GM19193 (cell line): Measurements from ENCODE around the gene HSF5.
A peak's percentile ranks its signal among the peaks of the same experiment; 100 is the strongest.

Experiments used
- POLR2A ChIP-seq: IDR thresholded peaks from 4 replicates; pipeline ENCODE4 v1.6.1; 2011; ENCODE audit not compliant: insufficient read depth, insufficient read length; ENCODE audit errors: extremely low read depth

HSF5 gene

DNA sequence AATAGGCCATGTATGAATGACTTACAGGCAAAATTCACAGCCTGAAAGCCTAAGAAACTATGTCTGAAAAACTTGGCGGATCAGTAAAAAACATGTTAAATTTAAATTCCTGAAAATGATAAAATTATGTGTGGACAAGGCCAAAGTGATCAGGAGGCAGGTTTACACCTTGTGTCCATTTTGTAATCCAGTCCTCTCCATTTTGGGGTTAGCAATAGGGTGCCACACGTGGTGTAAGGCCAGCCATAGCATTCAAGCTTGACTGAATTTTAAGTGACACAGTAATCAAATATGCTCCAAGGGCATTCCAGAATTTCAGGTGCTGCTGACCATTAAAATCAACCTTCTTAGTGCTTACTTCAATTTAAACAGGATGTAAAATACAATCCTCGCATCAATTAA, 73.6 kb downstream of the HSF5 start:
- TF ChIP-seq POLR2A = peak; percentile 9

GRCh38 chr17:58413684-58414083, 74.5 kb downstream of the HSF5 start:
- TF ChIP-seq POLR2A = no peak

DNA sequence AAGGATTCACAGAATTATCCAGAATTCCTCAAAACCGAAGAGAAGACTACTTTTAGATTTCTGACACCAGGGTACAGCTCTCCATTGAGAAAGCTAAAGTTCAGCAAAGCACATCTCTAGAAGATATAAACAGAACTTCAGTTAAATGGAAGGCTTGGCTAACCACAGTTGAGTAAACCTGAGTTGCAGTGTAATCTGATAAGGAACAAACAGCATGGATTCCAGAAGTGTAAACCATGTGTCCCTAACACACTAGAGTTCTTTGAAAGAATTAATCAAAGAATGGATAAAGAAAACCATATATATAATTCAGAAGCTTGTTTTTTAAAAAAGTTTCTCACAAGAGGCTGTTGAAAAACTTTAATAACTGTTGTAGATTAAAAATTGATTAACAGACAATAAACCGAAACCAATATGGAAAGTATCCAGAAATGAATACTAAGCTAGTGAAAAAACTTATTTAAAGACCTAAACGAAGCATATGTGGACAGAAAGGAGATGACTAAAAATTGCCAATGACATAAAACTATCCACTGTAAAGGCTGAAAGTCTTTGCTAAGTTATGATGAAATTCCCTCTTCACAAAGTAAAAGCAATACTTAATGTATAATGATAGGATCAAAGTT, 75.1 kb downstream of the HSF5 start:
- no peak for TF ChIP-seq POLR2A

GRCh38 chr17:58412064-58412703, 76.0 kb downstream of the HSF5 start:
- TF ChIP-seq POLR2A = no peak

GRCh38 chr17:58411408-58411894, 76.8 kb downstream of the HSF5 start:
- no peak for TF ChIP-seq POLR2A

DNA sequence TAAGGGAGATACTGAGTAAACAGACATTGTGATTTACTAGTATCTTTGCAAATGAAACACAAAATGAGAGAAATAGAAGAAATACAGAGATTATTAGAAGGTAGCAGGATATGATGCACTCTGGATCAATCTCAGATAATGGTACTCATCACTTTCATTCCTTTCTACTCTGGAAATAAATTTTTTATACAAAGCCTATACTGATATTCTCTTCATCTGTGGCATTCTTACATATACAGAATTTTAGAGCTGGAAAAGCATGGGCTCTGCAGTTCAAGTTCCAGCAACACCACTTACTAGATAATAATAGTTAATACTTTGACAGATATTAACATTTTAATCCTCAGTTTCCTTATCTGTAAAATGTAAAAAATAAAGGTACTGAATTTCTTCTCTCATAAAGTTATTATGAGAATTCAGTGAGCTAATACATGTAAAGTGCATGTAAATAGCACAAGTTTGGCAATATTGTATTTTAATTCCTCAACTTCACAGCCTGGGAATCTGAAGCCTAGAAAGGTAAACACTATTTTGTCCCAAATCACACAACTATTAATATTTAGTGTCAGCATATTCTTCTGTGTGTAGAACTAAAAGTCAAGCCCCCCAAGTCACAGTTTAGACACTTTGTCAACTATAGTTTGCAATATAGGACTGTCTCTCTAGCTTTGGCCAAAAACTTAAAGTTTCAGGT, 77.3 kb downstream of the HSF5 start:
- no peak for TF ChIP-seq POLR2A

DNA sequence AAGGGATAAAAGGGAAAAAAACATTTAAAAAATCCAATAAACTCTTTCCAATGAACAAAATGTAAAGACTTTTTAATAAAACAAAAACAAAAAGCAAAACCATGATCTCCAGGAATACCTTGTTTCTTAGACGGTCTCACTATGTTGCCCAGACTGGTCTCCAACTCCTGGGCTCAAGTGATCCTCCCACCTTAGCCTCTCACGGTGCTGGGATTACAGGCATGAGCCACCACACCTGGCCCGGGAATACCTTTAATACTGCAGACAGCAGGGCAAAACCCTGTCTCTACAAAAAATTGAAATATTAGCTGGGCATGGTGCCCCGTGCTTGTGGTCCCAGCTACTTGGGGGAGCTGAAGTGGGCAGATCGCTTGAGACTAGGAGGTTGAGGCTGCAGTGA, 78.8 kb downstream of the HSF5 start:
- no peak for TF ChIP-seq POLR2A

- TF ChIP-seq POLR2A = no peak
These were observed 84.9 kb downstream of the HSF5 start for GRCh38 chr17:58403311-58403710.

- no peak for TF ChIP-seq POLR2A
These were observed 85.5 kb downstream of the HSF5 start for GRCh38 chr17:58402679-58403078.

DNA sequence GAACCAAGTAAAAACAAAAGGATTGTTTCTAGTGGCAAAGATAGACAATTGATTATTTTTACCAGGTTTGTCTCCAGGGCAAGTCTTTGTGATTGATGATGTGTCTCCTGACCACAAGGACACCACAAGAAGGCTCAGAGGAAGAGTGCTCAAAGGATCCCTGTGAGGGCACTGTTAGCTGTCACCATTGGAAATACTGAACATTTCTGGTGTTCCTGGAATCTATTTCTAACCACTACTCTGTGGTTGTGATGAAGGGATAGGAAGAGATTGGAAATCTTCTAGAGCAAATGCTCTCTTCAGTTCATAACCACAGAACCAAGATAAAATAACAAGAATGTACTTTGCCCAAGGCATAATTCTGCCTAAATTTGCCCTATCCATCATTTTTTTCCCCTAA, 86.2 kb downstream of the HSF5 start:
- no peak for TF ChIP-seq POLR2A

GRCh38 chr17:58401287-58401686, 86.9 kb downstream of the HSF5 start:
- TF ChIP-seq POLR2A = no peak

DNA sequence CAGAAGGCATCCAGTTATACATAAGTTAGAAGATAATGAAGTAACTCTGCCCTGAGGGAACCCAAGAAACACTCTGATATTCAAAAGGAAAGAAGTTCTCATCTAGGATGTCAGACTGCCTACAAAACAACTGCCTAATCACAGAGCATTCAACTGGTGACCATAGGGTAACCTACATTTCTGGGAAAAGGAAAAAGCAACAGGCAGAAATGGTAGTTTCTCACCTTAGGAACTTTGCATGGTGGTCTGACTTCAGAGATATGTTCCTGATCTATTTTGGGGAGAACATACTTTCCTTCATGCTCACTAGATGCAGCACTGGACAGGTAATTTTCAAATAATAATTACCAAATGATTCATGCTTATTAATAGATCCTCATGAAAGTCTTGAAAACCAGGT, 87.4 kb downstream of the HSF5 start:
- TF ChIP-seq POLR2A = no peak

- TF ChIP-seq POLR2A = no peak
These were observed 88.2 kb downstream of the HSF5 start for GRCh38 chr17:58399974-58400373.

- no peak for TF ChIP-seq POLR2A
These were observed 89.5 kb downstream of the HSF5 start for GRCh38 chr17:58398574-58399266.

GRCh38 chr17:58396173-58396572, 92.0 kb downstream of the HSF5 start:
- TF ChIP-seq POLR2A = no peak
